Lower leg skin (tissue), 4 donors: ENCODE results near the gene LIPT1. TPM values are rescaled to one million over a fixed set of nuclear protein-coding genes. Genes with fewer than 3 reads are reported as not detected.
A peak's percentile ranks its signal among the peaks of the same experiment; 100 is the strongest.
"Not testable (repeated sequence)": the region's sequence is repeated elsewhere in the genome, so short reads cannot be mapped to it uniquely, and the experiment has no call there.

Experiments used
- DNase-seq, 2 donors: peaks; one replicate each; pipeline ENCODE4 v3.0.0-alpha.2; 2019; ENCODE audit warnings: low spot score in 2 of 2
- H3K4me3 ChIP-seq: fragments of 200-600 bp; sonication (generic); 2 replicates; pipeline ENCODE4 v1.5.1; 2017; ENCODE audit warnings: mild to moderate bottlenecking, low read depth; ENCODE audit not compliant: poor library complexity, severe bottlenecking
- POLR2A ChIP-seq, 2 donors: fragments of 450-650 bp; IDR thresholded peaks; one replicate each; pipeline ENCODE4 v1.6.1; 2016 to 2017; ENCODE audit warnings: antibody characterized with exemption in 2 of 2, mild to moderate bottlenecking in 1 of 2, moderate library complexity in 1 of 2
- WGBS, 2 donors: methylation state at CpG; one replicate each; pipeline ENCODE4 v1.1.5; 2018; 5-methylcytosine and 5-hydroxymethylcytosine counted together
- intact Hi-C: fragments of 100-400 bp; cut with DNase I; formaldehyde crosslinking; loops from one replicate; pipeline ENCODE4 v1.15.0; 2023; ENCODE audit warnings: low total_unique reads
- total RNA-seq, 4 donors: library from RNA; depleted of rRNA; stranded (reverse); fragments of >200 nt; gene quantifications; one replicate each; pipeline ENCODE4 v1.1.0, GENCODE V29; 2016
- TF ChIP-seq, protein P1 (sequence below), 3 donors: fragments of 450-650 bp; IDR thresholded peaks; one replicate each; pipeline ENCODE4 v1.5.1; 2016; ENCODE audit warnings: antibody characterized with exemption in 3 of 3, mild to moderate bottlenecking in 3 of 3, moderate library complexity in 2 of 3

LIPT1 gene
- total RNA-seq, 4 donors from 2014 or later = 3.3 to 9.8 (median 5.7) TPM

DNA sequence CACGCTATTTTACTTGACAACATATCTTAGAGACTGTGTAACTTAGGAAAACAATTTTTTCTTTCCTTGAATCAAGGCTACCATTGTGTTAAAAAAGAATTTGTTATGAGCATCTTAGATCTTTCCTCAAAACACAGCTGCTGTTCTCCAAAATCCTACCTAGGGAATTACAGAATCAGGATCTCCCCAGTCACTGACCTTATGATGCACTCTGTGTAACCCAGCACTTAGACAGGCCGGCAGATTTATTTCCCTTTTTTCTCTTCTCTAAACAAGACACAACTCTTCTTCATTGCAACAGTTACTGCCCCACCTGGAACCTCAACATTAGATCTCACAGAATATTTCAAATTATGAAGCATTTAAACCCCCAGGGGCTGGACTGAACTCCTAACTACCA lies 26.8 kb upstream of the LIPT1 start:
- 68 to 72% methylated on average over 2 of the region's 2 CpGs for WGBS, 2 donors
- no peak for DNase-seq
- H3K4me3 ChIP-seq = no peak overlapping the region
- TF ChIP-seq POLR2A (IDR thresholded peaks at IDR 0.05) = no peak
- TF ChIP-seq, protein P1, sequence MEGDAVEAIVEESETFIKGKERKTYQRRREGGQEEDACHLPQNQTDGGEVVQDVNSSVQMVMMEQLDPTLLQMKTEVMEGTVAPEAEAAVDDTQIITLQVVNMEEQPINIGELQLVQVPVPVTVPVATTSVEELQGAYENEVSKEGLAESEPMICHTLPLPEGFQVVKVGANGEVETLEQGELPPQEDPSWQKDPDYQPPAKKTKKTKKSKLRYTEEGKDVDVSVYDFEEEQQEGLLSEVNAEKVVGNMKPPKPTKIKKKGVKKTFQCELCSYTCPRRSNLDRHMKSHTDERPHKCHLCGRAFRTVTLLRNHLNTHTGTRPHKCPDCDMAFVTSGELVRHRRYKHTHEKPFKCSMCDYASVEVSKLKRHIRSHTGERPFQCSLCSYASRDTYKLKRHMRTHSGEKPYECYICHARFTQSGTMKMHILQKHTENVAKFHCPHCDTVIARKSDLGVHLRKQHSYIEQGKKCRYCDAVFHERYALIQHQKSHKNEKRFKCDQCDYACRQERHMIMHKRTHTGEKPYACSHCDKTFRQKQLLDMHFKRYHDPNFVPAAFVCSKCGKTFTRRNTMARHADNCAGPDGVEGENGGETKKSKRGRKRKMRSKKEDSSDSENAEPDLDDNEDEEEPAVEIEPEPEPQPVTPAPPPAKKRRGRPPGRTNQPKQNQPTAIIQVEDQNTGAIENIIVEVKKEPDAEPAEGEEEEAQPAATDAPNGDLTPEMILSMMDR (IDR thresholded peaks at IDR 0.05) = no peak
- intact Hi-C loops = no loop called here

DNA sequence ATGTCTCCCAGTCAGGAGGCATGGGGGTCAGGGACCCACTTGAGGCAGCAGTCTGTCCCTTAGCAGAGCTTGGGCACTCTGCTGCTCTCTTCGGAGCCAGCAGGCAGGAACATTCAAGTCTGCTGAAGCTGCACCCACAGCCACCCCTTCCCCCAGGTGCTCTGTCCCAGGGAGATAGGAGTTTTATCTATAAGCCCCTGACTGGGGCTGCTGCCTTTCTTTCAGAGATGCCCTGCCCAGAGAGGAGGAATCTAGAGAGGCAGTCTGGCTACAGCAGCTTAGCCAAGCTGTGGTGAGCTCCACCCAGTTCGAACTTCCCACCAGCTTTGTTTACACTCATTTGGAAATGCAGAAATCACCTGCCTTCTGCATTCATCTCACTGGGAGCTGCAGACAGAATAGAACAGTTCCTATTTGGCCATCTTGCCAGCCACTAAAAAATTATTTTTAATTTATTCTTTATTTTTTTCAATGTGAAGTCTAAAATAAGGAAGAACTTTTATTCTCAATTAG lies 19.7 kb upstream of the LIPT1 start:
- intact Hi-C loops, DNase-seq, H3K4me3 ChIP-seq: not testable (repeated sequence)
- WGBS, 2 donors = 92 to 93% methylated on average over 2 of the region's 2 CpGs

GRCh38 chr2:99139003-99139402 lies 15.8 kb upstream of the LIPT1 start:
- TF ChIP-seq POLR2A (IDR thresholded peaks at IDR 0.05) = no peak
- TF ChIP-seq, protein P1 (IDR thresholded peaks at IDR 0.05) = no peak
- H3K4me3 ChIP-seq = no peak overlapping the region
- WGBS, 2 donors = 96 to 99% methylated on average over 4 of the region's 4 CpGs
- intact Hi-C loops = no loop called here
- no peak for DNase-seq

DNA sequence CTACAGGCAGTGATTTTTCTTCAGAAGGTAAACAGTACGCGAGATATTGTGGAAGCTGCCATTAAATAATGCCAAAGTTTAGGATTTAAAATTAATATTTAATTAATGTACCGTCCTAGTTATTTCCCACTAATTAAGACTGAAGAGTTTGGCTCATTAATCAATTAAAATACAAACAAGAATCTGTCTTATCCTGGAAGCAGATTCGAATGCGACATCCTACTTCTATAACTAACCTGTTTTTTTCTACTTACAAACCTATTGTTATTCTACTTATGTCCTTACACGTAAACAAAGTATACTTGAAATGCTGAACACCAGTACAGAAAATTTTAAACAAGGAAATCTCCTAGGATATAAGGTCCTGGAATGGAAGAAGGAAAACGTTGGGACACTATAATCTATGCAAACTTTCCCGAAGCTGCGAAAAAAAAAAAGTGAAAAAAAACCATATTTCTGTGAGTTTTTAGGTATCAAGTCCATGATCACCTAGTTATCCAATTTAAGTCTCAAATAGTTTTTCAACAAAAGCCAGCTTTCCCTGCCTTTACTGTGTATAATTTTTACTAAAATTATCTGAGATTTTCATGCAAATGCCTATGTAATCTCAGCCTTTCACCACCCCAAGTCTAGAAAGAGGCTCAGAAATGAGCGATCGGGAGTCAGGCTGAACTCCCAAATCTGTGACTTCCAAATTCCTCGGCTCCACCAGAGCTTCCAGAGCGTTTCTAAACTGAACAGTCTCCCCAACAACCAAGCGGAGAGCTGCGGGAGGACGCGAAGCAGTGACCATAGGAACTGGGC lies 14.5 kb upstream of the LIPT1 start:
- intact Hi-C loops = no loop called here
- no peak for DNase-seq
- TF ChIP-seq, protein P1 (IDR thresholded peaks at IDR 0.05) = no peak
- TF ChIP-seq POLR2A (IDR thresholded peaks at IDR 0.05) = no peak
- 18 to 26% methylated on average over 14 to 17 of the region's 17 CpGs for WGBS, 2 donors
- peak overlapping the region; percentile 75 for H3K4me3 ChIP-seq

GRCh38 chr2:99140860-99141109 lies 14.0 kb upstream of the LIPT1 start:
- WGBS, 2 donors = 2% methylated on average over 21 of the region's 21 CpGs; no CpG with 5 or more reads in 1 of the 2 donors
- peak overlapping the region; percentile 75 for H3K4me3 ChIP-seq
- TF ChIP-seq, protein P1 (IDR thresholded peaks at IDR 0.05) = no peak
- no peak for TF ChIP-seq POLR2A (IDR thresholded peaks at IDR 0.05)
- DNase-seq = no peak
- intact Hi-C loops = no loop called here

DNA sequence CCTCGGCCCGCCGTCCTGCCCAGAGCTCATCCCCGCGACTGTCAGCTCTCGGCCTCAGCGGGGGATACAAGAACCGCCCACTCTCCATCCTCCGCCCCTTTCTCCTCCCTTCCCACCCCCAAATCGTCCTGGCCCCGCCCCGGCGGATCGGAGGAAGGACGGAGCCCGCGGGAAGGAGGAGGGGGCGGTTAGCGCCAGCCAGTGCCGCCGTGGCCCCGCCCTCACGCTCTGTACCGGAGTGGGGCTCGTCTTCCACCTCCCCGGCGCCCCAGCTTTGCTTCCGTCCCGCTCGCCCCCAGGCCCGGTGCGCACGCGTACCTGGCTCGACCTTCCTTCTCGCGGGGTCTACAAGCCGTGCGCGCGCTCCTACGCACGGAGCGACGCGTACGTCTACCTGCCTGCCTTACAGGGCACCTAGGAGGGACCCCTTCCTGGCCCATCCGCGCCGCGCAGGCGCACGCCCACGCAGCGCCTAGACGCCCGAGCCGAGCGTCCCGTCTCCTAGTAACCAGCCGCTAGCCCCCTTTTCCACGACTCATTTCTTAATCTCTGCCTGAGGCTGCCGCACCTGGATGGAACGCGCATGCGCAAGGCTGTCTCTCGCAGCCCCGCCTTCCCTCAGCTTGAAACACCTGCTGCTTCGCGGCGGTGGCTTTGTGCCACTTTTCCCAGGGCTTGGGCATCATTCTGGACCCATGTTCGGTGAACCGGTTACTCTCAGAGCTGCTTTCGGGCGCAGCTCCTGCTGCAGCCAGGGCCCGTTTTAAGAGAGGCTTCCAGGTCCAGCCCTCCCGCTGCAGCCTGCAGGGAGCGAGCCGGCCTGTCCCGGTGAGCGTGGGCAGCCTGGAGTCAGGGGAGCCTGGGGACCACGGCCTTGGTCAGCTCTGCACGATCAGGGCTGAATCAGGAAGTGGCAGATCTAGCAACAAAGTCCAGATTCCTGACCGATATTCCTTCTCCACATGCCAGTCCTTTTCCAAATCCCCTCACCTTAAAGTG lies 13.4 kb upstream of the LIPT1 start, which contains the start of gene C2orf15:
Gene C2orf15 (plus strand): TSS at position 598 of the 999 bp plus-strand sequence. CDS start 8,852 bp downstream, outside the sequence.
- TF ChIP-seq, protein P1 (IDR thresholded peaks at IDR 0.05) = no peak
- TF ChIP-seq POLR2A (IDR thresholded peaks at IDR 0.05) = no peak
- intact Hi-C loops = no loop called here
- peak; percentile 94 to 99 for DNase-seq
- 1% methylated on average over 55 to 62 of the region's 84 CpGs for WGBS, 2 donors
- H3K4me3 ChIP-seq = peak within 1 kb of the TSS; percentile 75
